Keratinocyte (primary cell): ENCODE data around the gene SYNDIG1. TPM values are rescaled to one million over a fixed set of nuclear protein-coding genes. Genes with fewer than 3 reads are reported as not detected.

ENCODE experiments used
- DNase-seq: peaks from one replicate; pipeline ENCODE4 v3.0.0-alpha.2; 2011; ENCODE audit warnings: low read depth, missing footprints, low spot score
- FAIRE-seq: peaks from 2 replicates; lab custom pipeline; 2011; peaks lifted over from hg19 to GRCh38; lab: Jason Lieb, UNC
- H2AFZ ChIP-seq: 2 replicates; pipeline ENCODE4 v1.6.0; 2012; ENCODE audit warnings: low read length, control low read depth, inconsistent platforms; ENCODE audit not compliant: control insufficient read depth
- H3K27ac ChIP-seq: 2 replicates; pipeline ENCODE4 v1.5.1; 2011; ENCODE audit warnings: low read length; ENCODE audit not compliant: control insufficient read depth, insufficient read depth
- H3K27me3 ChIP-seq: 3 replicates; pipeline ENCODE4 v1.6.0; 2011; ENCODE audit warnings: low read length; ENCODE audit not compliant: control insufficient read depth, insufficient read depth; ENCODE audit errors: extremely low read depth
- H3K36me3 ChIP-seq, 2 experiments: 2 replicates in 1 of 2; 3 replicates in 1 of 2; pipeline ENCODE4 v1.5.1; 2011; ENCODE audit warnings: low read length in 2 of 2, mild to moderate bottlenecking in 1 of 2; ENCODE audit not compliant: control insufficient read depth in 2 of 2, insufficient read depth in 2 of 2; ENCODE audit errors: extremely low read depth in 1 of 2
- H3K4me1 ChIP-seq: 3 replicates; pipeline ENCODE4 v1.5.1; 2011; ENCODE audit warnings: low read length; ENCODE audit not compliant: control insufficient read depth, insufficient read depth; ENCODE audit errors: extremely low read depth
- H3K4me2 ChIP-seq: 3 replicates; pipeline ENCODE4 v1.6.0; 2011; ENCODE audit warnings: low read depth, low read length; ENCODE audit not compliant: control insufficient read depth, insufficient read depth; ENCODE audit errors: extremely low read depth
- H3K4me3 ChIP-seq, 3 experiments: fragments of 200-600 bp in 1 of 3; sonication (generic) in 1 of 3; 2 replicates in 2 of 3; 3 replicates in 1 of 3; pipeline ENCODE4 v1.5.1; 2011 to 2016; ENCODE audit warnings: low read length in 3 of 3, mild to moderate bottlenecking in 3 of 3, control low read depth in 2 of 3, inconsistent platforms in 1 of 3, low read depth in 1 of 3, mixed read lengths in 1 of 3, mixed run types in 1 of 3, moderate library complexity in 1 of 3; ENCODE audit not compliant: control insufficient read depth in 2 of 3, insufficient read depth in 2 of 3; ENCODE audit errors: extremely low read depth in 1 of 3
- H3K79me2 ChIP-seq: 2 replicates; pipeline ENCODE4 v1.6.0; 2012; ENCODE audit warnings: low read length; ENCODE audit not compliant: control insufficient read depth, insufficient read depth
- H3K9ac ChIP-seq: 3 replicates; pipeline ENCODE4 v1.6.0; 2011; ENCODE audit warnings: low read length; ENCODE audit not compliant: control insufficient read depth, insufficient read depth; ENCODE audit errors: extremely low read depth
- H3K9me1 ChIP-seq: 3 replicates; pipeline ENCODE4 v1.6.0; 2011; ENCODE audit warnings: low read length; ENCODE audit not compliant: control insufficient read depth, insufficient read depth; ENCODE audit errors: extremely low read depth
- H3K9me3 ChIP-seq: 2 replicates; pipeline ENCODE4 v1.5.1; 2012; ENCODE audit warnings: low read depth, low read length; ENCODE audit not compliant: control insufficient read depth
- H4K20me1 ChIP-seq: 3 replicates; pipeline ENCODE4 v1.6.0; 2011; ENCODE audit warnings: low read length; ENCODE audit not compliant: control insufficient read depth, insufficient read depth; ENCODE audit errors: extremely low read depth
- EZH2 ChIP-seq: IDR thresholded peaks from one replicate; pipeline ENCODE4 v1.6.1; 2012; ENCODE audit warnings: inconsistent platforms, mild to moderate bottlenecking, low read length, moderate library complexity
- dilution Hi-C: fragments of 300-500 bp; cut with MboI; formaldehyde crosslinking; loops from one replicate; pipeline ENCODE4 v1.7.0; 2020; ENCODE audit warnings: low sequenced_read_pairs; ENCODE audit not compliant: extremely low pct_ligation_motif_present
- polyA plus RNA-seq, 5 experiments: library from polyadenylated mRNA; depleted of rRNA in 3 of 5; stranded (reverse) in 3 of 5; stranded (forward) in 1 of 5; unstranded in 1 of 5; fragments of >200 nt; gene quantifications; 1 replicate in 1 of 5; 2 replicates in 3 of 5; 3 replicates in 1 of 5; pipeline versions ENCODE4 v1.2.1 to v1.2.3, GENCODE V29; 2011 to 2012; ENCODE audit warnings: missing spikeins in 2 of 5, low read depth in 1 of 5, low replicate concordance in 1 of 5
- TF ChIP-seq, protein P1 (sequence below), 3 experiments: IDR thresholded peaks in 1 of 3; conservative IDR thresholded peaks in 1 of 3; optimal IDR thresholded peaks in 1 of 3; 2 replicates in 2 of 3; 3 replicates in 1 of 3; pipeline versions ENCODE3 to v1.5.1; 2011; ENCODE audit warnings: low read length in 3 of 3, mild to moderate bottlenecking in 3 of 3, moderate library complexity in 2 of 3, control low read depth in 1 of 3, inconsistent platforms in 1 of 3; ENCODE audit not compliant: insufficient read depth in 2 of 3; ENCODE audit errors: extremely low read depth in 1 of 3

SYNDIG1 gene
- polyA plus RNA-seq, 1 donor (not counting 4 experiments of a cell fraction or from before 2014, with no cell fraction given): 0.38 TPM

GRCh38 chr20:24640686-24641085 is 171.3 kb downstream of the SYNDIG1 start:
- DNase-seq (no peak), FAIRE-seq (no peak)
- Histone ChIP-seq H3K9ac (no peak overlapping the region), H3K9me3 (no peaks in the 10 kb centered on the region), H3K36me3 (no peaks in the 10 kb centered on the region), H4K20me1 (no peaks in the 10 kb centered on the region), H2AFZ (no peak overlapping the region), H3K27ac (no peak overlapping the region), H3K79me2 (no peaks in the 10 kb centered on the region), H3K4me3 (no peak overlapping the region), H3K4me1 (no peaks in the 10 kb centered on the region), H3K9me1 (no peaks in the 10 kb centered on the region), H3K4me2 (no peak overlapping the region), H3K27me3 (no peaks in the 10 kb centered on the region)
- dilution Hi-C loops: no loop called here
- TF ChIP-seq EZH2: no peak
- TF ChIP-seq, protein P1, sequence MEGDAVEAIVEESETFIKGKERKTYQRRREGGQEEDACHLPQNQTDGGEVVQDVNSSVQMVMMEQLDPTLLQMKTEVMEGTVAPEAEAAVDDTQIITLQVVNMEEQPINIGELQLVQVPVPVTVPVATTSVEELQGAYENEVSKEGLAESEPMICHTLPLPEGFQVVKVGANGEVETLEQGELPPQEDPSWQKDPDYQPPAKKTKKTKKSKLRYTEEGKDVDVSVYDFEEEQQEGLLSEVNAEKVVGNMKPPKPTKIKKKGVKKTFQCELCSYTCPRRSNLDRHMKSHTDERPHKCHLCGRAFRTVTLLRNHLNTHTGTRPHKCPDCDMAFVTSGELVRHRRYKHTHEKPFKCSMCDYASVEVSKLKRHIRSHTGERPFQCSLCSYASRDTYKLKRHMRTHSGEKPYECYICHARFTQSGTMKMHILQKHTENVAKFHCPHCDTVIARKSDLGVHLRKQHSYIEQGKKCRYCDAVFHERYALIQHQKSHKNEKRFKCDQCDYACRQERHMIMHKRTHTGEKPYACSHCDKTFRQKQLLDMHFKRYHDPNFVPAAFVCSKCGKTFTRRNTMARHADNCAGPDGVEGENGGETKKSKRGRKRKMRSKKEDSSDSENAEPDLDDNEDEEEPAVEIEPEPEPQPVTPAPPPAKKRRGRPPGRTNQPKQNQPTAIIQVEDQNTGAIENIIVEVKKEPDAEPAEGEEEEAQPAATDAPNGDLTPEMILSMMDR (optimal IDR thresholded peaks at IDR 0.05 in 1 of 3, IDR thresholded peaks at IDR 0.05 in 1 of 3, conservative IDR thresholded peaks at IDR 0.05 in 1 of 3; ENCODE audit: extremely low read depth in 1 of 3, insufficient read depth in 2 of 3, low read length in 3 of 3): no peak

GRCh38 chr20:24643731-24644626 is 174.6 kb downstream of the SYNDIG1 start:
- Histone ChIP-seq H3K9me1 (no peaks in the 10 kb centered on the region), H3K4me2 (no peak overlapping the region), H3K9me3 (no peaks in the 10 kb centered on the region), H2AFZ (no peak overlapping the region), H3K27me3 (no peaks in the 10 kb centered on the region), H3K27ac (no peak overlapping the region), H3K4me1 (no peaks in the 10 kb centered on the region), H3K4me3 (no peak overlapping the region), H3K36me3 (no peaks in the 10 kb centered on the region), H4K20me1 (no peaks in the 10 kb centered on the region), H3K79me2 (no peaks in the 10 kb centered on the region), H3K9ac (no peak overlapping the region)
- dilution Hi-C loops: no loop called here
- FAIRE-seq (no peak), DNase-seq (no peak)
- TF ChIP-seq, protein P1 (optimal IDR thresholded peaks at IDR 0.05 in 1 of 3, IDR thresholded peaks at IDR 0.05 in 1 of 3, conservative IDR thresholded peaks at IDR 0.05 in 1 of 3; ENCODE audit: extremely low read depth in 1 of 3, insufficient read depth in 2 of 3, low read length in 3 of 3): no peak
- no peak for TF ChIP-seq EZH2
